Measurements from ENCODE around the gene ZNF687.

ZNF687 gene

GRCh38 chr1:151313501-151313900 lies 31.4 kb downstream of the ZNF687 start:
- DNase-seq, result no peak

DNA sequence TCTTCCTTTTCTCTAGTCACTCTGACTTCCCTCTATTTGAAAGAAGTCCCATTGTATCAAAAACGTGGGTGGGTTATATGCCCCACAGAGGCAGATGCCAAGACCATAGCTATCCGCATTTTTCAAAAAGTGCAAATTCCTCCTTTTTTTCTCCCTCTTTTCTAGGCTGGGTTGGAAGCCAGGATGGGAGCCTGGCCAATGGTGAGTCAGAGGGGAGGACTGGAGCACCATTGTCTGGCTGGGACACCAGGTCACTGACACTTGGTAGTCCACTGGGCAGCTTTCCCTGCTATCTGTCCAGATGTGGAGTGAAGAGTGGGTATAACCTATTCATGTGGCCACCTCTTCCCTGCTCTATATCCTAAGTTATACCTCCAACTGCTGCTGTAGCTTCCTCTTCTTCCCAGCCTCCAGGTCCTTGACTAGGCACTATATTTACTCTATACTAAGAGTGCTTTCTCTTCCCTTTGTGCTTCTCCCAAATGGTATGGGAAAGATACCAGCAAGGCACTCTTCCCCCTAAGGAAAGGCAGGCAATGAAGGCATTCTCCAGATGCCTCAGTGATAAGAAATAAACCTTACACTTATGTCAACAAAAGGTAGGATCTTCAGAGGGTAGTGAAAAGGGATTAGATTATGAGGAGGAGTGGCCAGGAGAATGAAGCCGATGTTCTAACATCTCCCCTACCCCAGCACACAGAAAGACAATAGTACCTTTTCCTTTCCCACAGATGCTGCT lies 32.2 kb downstream of the ZNF687 start:
- no peak for DNase-seq

- no peak for DNase-seq
These were observed 33.6 kb downstream of the ZNF687 start for GRCh38 chr1:151315565-151316235.

DNA sequence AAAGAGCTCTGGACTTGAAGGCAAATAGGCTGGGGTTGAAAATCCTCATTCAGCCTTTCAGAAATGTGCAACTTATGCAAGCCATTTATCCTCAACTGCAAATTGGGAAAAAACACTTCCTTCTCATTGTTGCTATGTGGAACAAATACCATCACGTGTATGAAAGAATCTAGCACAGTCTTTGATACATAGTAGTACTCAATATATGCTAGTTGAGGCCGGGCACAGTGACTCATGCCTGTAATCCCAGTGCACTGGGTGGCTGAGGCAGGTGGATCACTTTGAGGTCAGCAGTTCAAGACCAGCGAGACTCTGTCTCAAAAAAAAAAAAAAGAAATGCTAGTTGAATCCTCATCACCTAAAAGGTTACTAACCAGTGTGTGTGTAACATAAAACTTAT lies 36.9 kb downstream of the ZNF687 start:
- DNase-seq, result no peak

GRCh38 chr1:151324390-151324930 lies 42.4 kb downstream of the ZNF687 start:
- DNase-seq, result no peak

- DNase-seq, result peak; percentile 53 to 82
These were observed 43.1 kb downstream of the ZNF687 start for GRCh38 chr1:151325231-151325630.

DNA sequence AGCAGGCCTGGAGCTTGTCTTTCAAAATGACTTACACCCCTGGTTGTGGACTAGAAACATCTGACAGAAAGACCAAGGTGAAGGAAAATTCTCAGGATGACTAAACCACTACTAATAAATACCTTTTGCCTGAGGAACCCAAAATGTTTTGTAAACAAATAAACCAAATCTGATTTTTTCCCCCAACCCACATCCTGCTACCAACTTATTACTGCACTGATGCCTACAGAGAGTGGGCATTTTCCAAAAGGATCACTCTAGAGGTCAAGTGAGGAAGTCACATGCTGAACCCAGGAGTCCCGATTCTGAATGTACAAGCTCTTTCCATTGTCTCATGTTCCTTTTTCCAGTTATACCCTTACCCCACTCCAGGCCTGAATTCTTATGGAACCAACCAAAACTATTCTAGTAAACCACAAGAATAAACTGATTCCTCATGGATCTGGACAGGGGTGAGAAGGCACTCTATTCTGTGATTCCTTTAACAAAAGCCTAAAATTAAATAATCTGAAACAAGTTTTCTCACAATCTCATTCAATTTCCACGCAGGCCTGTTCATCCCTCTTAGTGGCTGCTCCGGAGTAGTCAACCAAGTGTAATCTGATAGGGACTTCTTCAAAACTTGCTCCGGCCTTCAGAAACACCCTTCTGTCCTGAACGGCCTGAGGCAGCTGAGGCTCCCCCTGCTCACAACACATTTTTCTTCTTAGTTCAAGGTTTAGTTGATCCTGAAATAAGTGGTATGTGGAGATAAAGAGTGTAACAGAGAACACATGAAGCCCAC lies 43.7 kb downstream of the ZNF687 start:
- peak; percentile 7 to 37 for DNase-seq

- peak; percentile 91 to 92 for DNase-seq
These were observed 44.6 kb downstream of the ZNF687 start for GRCh38 chr1:151326619-151327222.

- DNase-seq, result peak; percentile 97 to 99
These were observed 45.3 kb downstream of the ZNF687 start, which contains the start of gene PI4KB for GRCh38 chr1:151327223-151327902. PI4KB (minus strand) TSS chr1:151327416; CDS start chr1:151316481, 10,935 bp downstream.

- no peak for DNase-seq
These were observed 46.0 kb downstream of the ZNF687 start for GRCh38 chr1:151327903-151328674.

DNA sequence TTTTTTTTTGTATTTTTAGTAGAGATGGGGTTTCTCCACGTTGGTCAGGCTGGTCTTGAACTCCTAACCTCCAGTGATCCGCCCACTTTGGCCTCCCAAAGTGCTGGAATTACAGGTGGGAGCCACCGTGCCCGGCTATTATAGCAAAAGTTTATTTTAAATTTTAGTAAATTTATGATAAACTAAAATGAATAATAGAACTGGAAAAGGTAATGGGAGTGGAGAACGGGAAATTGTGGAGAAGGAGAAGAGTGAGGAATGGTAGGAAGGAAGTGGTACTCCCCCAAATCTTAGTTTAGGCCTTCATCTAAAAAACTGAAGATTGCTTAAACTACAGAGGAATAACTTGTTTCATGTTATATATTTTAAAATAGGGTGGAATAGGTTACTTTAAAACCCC lies 52.7 kb downstream of the ZNF687 start:
- no peak for DNase-seq

DNA sequence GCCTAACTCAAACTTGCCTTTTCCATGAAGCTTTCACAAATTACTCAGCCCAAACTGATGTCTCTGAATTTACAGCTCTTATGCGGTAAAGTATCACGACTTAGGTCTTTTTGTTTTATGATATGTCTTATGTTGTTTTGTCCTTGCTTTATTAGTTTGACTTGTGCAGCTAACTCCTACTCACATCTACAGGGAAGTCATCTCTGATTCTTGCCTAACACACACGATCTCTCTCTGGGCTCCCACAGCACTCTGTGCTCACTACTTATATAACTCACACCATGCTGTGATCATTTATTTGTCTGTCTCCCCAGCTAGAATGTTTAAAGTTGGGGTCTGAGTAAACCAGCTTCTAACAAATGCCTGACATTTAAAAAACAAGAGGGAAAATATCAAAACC lies 54.5 kb downstream of the ZNF687 start:
- DNase-seq, result peak; percentile 44 to 70

GRCh38 chr1:151340870-151341754 lies 59.0 kb downstream of the ZNF687 start:
- peak; percentile 80 to 89 for DNase-seq

All from inflammatory macrophage treated with lipopolysaccharide for 1 hour (primary cell).